Measurements from ENCODE around the gene INPP5A.

Gene INPP5A

GRCh38 chr10:132583456-132583855, 45.9 kb downstream of the INPP5A start:
- intact Hi-C loops (cut with DNase I): no loop called here
- DNase-seq: no peak

- intact Hi-C loops (cut with DNase I): no loop called here
- DNase-seq: no peak
Observed at GRCh38 chr10:132584081-132584480, 46.5 kb downstream of the INPP5A start.

GRCh38 chr10:132585732-132586722, 48.4 kb downstream of the INPP5A start:
- peak in 2 of 42 donors; percentile 31 to 44 for DNase-seq
- intact Hi-C loops (cut with DNase I): no loop called here

GRCh38 chr10:132586739-132587138, 49.2 kb downstream of the INPP5A start:
- DNase-seq: peak in 2 of 42 donors; percentile 37 to 54
- intact Hi-C loops (cut with DNase I): no loop called here

GRCh38 chr10:132587175-132587574, 49.6 kb downstream of the INPP5A start:
- intact Hi-C loops (cut with DNase I): no loop called here

GRCh38 chr10:132588301-132589013, 50.9 kb downstream of the INPP5A start:
- intact Hi-C loops (cut with DNase I): no loop called here
- DNase-seq: peak in 5 of 42 donors; percentile 35 to 59 (median 44)

More at GRCh38 chr10:132587175-132587574, 49.6 kb downstream of the INPP5A start:
- peak in 2 of 42 donors; percentile 13 to 36 for DNase-seq

- intact Hi-C loops (cut with DNase I): no loop called here
- peak in 29 of 42 donors; percentile 51 to 83 (median 70) for DNase-seq
Observed at GRCh38 chr10:132589015-132589414, 51.4 kb downstream of the INPP5A start.

GRCh38 chr10:132589681-132590080, 52.1 kb downstream of the INPP5A start:
- intact Hi-C loops (cut with DNase I): no loop called here
- no peak for DNase-seq

GRCh38 chr10:132590094-132590751, 52.6 kb downstream of the INPP5A start:
- peak in 2 of 42 donors; percentile 31 to 37 for DNase-seq
- intact Hi-C loops (cut with DNase I): no loop called here

- intact Hi-C loops (cut with DNase I): no loop called here
- peak in 2 of 42 donors; percentile 26 to 39 for DNase-seq
Observed at GRCh38 chr10:132590752-132591121, 53.1 kb downstream of the INPP5A start.

- peak in 4 of 42 donors; percentile 35 to 68 (median 50) for DNase-seq
- intact Hi-C loops (cut with DNase I): no loop called here
Observed at GRCh38 chr10:132591166-132591971, 53.8 kb downstream of the INPP5A start.

- intact Hi-C loops (cut with DNase I): no loop called here
Observed at GRCh38 chr10:132592790-132593383, 55.3 kb downstream of the INPP5A start.

GRCh38 chr10:132593389-132593788, 55.8 kb downstream of the INPP5A start:
- no peak for DNase-seq
- intact Hi-C loops (cut with DNase I): no loop called here

More at GRCh38 chr10:132592790-132593383, 55.3 kb downstream of the INPP5A start:
- peak in 1 of 42 donors; percentile 33 for DNase-seq

- intact Hi-C loops (cut with DNase I): no loop called here
- DNase-seq: peak in 2 of 42 donors; percentile 24 to 28
Observed at GRCh38 chr10:132593900-132594876, 56.6 kb downstream of the INPP5A start.

- intact Hi-C loops (cut with DNase I): no loop called here
- no peak for DNase-seq
Observed at GRCh38 chr10:132595021-132595420, 57.4 kb downstream of the INPP5A start.

GRCh38 chr10:132595854-132596253, 58.3 kb downstream of the INPP5A start:
- DNase-seq: peak in 2 of 42 donors; percentile 31 to 34
- intact Hi-C loops (cut with DNase I): no loop called here

GRCh38 chr10:132596742-132597279, 59.2 kb downstream of the INPP5A start:
- intact Hi-C loops (cut with DNase I): no loop called here
- DNase-seq: peak in 1 of 42 donors; percentile 28

All from head of caudate nucleus (tissue), 42 donors.